ENCODE results near the gene GNPDA1.

Gene GNPDA1

DNA sequence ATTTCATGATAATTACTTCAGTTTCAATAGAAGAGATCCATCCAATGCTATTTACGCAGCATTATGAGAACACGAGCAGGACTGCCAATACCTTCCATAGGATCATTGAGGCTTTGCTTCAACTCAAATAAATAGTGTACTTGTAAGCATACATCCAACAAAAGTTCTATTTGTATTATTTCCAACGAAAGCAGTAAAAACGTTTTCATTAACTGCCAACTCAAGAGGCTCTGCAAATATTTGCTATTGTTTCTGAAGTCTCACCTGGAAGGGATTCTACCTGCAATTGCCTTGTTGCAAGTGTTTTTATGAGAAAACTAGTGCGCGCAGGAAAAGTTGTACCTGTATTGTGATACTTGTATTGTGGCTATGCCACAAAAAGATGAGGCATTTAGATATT is 11.0 kb upstream of the GNPDA1 start:
- no peak overlapping the region for H3K4me2 ChIP-seq (ENCODE audit: low read length, poor library complexity, severe bottlenecking)
- no peak overlapping the region for H2BK15ac ChIP-seq (ENCODE audit: low read depth, poor library complexity, severe bottlenecking)
- H2AK5ac ChIP-seq (ENCODE audit: low read length, severe bottlenecking) = no peak overlapping the region
- H3K4ac ChIP-seq (ENCODE audit: low read depth in 1 of 2, low read length in 2 of 2) = no peak overlapping the region
- DNase-seq = no peak
- no peaks in the 10 kb centered on the region for H3K36me3 ChIP-seq (ENCODE audit: control insufficient read depth in 1 of 2, insufficient read depth in 2 of 2, low read depth in 1 of 2, low read length in 2 of 2)
- no peak overlapping the region for H3K9ac ChIP-seq (ENCODE audit: low read length)
- H4K8ac ChIP-seq (ENCODE audit: low read length) = no peak overlapping the region
- no peak overlapping the region for H2BK5ac ChIP-seq (ENCODE audit: low read depth, low read length, poor library complexity, severe bottlenecking)
- H3K79me1 ChIP-seq (replicated peaks; ENCODE audit: low read length, poor library complexity, severe bottlenecking) = no peaks in the 10 kb centered on the region
- H3K23ac ChIP-seq (ENCODE audit: low read length in 2 of 2) = no peak overlapping the region
- H2BK12ac ChIP-seq (ENCODE audit: low read length in 2 of 2) = no peak overlapping the region
- H3K27ac ChIP-seq (ENCODE audit: low read length, poor library complexity, severe bottlenecking) = no peak overlapping the region
- H3K18ac ChIP-seq (ENCODE audit: low read depth in 1 of 2, low read length in 2 of 2) = no peak overlapping the region
- WGBS = 97% methylated on average over 6 of the region's 6 CpGs
- H3K14ac ChIP-seq (ENCODE audit: low read length in 2 of 2) = no peak overlapping the region
- H3K27me3 ChIP-seq (ENCODE audit: control insufficient read depth in 1 of 2, insufficient read depth in 1 of 2, low read length in 2 of 2) = no peaks in the 10 kb centered on the region
- no peak overlapping the region for H3K4me3 ChIP-seq (ENCODE audit: insufficient read depth in 1 of 2, low read depth in 1 of 2, low read length in 2 of 2)
- no peak overlapping the region for H2AFZ ChIP-seq (ENCODE audit: low read depth, low read length)
- H2BK120ac ChIP-seq (ENCODE audit: low read depth, low read length) = no peak overlapping the region
- no peak overlapping the region for H4K91ac ChIP-seq (ENCODE audit: low read length)
- H3K9me3 ChIP-seq (ENCODE audit: control insufficient read depth, low read length) = no peaks in the 10 kb centered on the region
- no peaks in the 10 kb centered on the region for H3K4me1 ChIP-seq (ENCODE audit: control insufficient read depth, insufficient read depth, low read depth, low read length)

DNA sequence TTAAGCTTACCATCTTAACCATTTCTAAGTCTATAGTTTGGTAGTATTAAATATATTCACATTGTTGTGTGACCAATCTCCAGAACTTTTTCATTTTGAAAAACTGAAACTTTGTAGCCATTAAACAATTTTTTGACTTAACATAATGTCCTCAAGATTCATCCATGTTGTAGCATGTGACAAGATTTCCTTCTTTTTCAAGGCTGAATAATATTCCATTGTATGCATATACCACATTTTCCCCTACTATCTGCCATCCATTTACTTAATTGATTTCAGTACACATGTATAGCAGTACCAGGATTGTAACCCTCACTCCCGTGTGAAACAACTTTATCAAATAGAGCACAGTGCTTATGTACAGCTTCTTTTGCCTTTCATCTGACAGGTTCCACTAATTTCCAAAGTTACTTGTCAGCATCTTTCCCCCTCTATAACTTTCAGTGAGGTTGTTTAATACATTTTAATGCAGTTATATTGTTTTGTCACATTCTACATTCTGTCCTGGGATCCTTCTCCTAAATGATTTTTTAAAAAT is 7.4 kb upstream of the GNPDA1 start:
- Histone ChIP-seq H3K23ac (ENCODE audit: low read length in 2 of 2) (no peak overlapping the region), H3K9me3 (ENCODE audit: control insufficient read depth, low read length) (no peaks in the 10 kb centered on the region), H3K4me3 (ENCODE audit: insufficient read depth in 1 of 2, low read depth in 1 of 2, low read length in 2 of 2) (no peak overlapping the region), H4K8ac (ENCODE audit: low read length) (no peak overlapping the region), H2BK15ac (ENCODE audit: low read depth, poor library complexity, severe bottlenecking) (no peak overlapping the region), H2BK120ac (ENCODE audit: low read depth, low read length) (no peak overlapping the region), H3K79me1 (replicated peaks; ENCODE audit: low read length, poor library complexity, severe bottlenecking) (no peaks in the 10 kb centered on the region), H3K4ac (ENCODE audit: low read depth in 1 of 2, low read length in 2 of 2) (no peak overlapping the region), H3K9ac (ENCODE audit: low read length) (no peak overlapping the region), H3K18ac (ENCODE audit: low read depth in 1 of 2, low read length in 2 of 2) (no peak overlapping the region), H3K36me3 (ENCODE audit: control insufficient read depth in 1 of 2, insufficient read depth in 2 of 2, low read depth in 1 of 2, low read length in 2 of 2) (no peaks in the 10 kb centered on the region), H4K91ac (ENCODE audit: low read length) (no peak overlapping the region), H3K27me3 (ENCODE audit: control insufficient read depth in 1 of 2, insufficient read depth in 1 of 2, low read length in 2 of 2) (no peaks in the 10 kb centered on the region), H2BK12ac (ENCODE audit: low read length in 2 of 2) (no peak overlapping the region), H2BK5ac (ENCODE audit: low read depth, low read length, poor library complexity, severe bottlenecking) (no peak overlapping the region), H3K14ac (ENCODE audit: low read length in 2 of 2) (no peak overlapping the region), H3K4me2 (ENCODE audit: low read length, poor library complexity, severe bottlenecking) (no peak overlapping the region), H3K27ac (ENCODE audit: low read length, poor library complexity, severe bottlenecking) (no peak overlapping the region), H2AFZ (ENCODE audit: low read depth, low read length) (no peak overlapping the region), H3K4me1 (ENCODE audit: control insufficient read depth, insufficient read depth, low read depth, low read length) (peaks cover 7% of the 10 kb centered on the region), H2AK5ac (ENCODE audit: low read length, severe bottlenecking) (no peak overlapping the region)
- DNase-seq = no peak
- WGBS = 92% methylated on average over 1 of the region's 1 CpG

DNA sequence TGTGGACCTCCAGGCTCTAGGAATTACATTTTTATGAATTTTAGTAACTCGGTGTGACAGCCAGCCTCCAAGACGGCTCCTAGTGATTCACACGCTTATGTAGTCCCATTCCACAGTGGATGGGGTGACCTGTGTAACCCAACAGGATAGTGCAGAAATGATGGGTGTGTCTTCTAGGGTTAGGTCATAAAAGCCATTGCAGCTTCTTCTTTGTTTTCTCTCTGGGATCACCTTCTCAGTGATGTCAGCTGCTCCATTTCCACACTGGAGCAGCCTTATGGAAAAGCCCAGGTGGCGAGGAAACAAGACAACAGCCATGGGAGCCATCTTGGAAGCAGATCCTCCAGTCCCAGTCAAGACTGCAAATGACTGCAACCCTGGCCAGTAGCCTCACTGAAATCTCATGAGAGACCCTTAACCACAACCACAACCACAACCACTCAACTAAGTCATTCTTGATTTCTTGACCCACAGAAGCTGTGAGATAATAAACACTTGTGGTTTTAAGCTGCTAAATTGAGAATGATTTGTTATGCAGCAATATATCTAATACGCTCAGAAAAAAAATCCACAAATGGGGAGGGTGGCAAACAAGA is 5.1 kb upstream of the GNPDA1 start:
- 69% methylated on average over 5 of the region's 5 CpGs for WGBS
- no peaks in the 10 kb centered on the region for H3K36me3 ChIP-seq (ENCODE audit: control insufficient read depth in 1 of 2, insufficient read depth in 2 of 2, low read depth in 1 of 2, low read length in 2 of 2)
- peaks cover 3% of the 10 kb centered on the region for H3K79me1 ChIP-seq (replicated peaks; ENCODE audit: low read length, poor library complexity, severe bottlenecking)
- H3K18ac ChIP-seq (ENCODE audit: low read depth in 1 of 2, low read length in 2 of 2) = no peak overlapping the region
- H2AFZ ChIP-seq (ENCODE audit: low read depth, low read length) = no peak overlapping the region
- no peaks in the 10 kb centered on the region for H3K27me3 ChIP-seq (ENCODE audit: control insufficient read depth in 1 of 2, insufficient read depth in 1 of 2, low read length in 2 of 2)
- H3K4me2 ChIP-seq (ENCODE audit: low read length, poor library complexity, severe bottlenecking) = no peak overlapping the region
- H2AK5ac ChIP-seq (ENCODE audit: low read length, severe bottlenecking) = no peak overlapping the region
- no peak overlapping the region for H3K4me3 ChIP-seq (ENCODE audit: insufficient read depth in 1 of 2, low read depth in 1 of 2, low read length in 2 of 2)
- no peak overlapping the region for H2BK12ac ChIP-seq (ENCODE audit: low read length in 2 of 2)
- H3K27ac ChIP-seq (ENCODE audit: low read length, poor library complexity, severe bottlenecking) = no peak overlapping the region
- no peak overlapping the region for H3K14ac ChIP-seq (ENCODE audit: low read length in 2 of 2)
- DNase-seq = peak; percentile 83
- H3K9ac ChIP-seq (ENCODE audit: low read length) = no peak overlapping the region
- H4K8ac ChIP-seq (ENCODE audit: low read length) = no peak overlapping the region
- H4K91ac ChIP-seq (ENCODE audit: low read length) = no peak overlapping the region
- H2BK5ac ChIP-seq (ENCODE audit: low read depth, low read length, poor library complexity, severe bottlenecking) = no peak overlapping the region
- H3K4ac ChIP-seq (ENCODE audit: low read depth in 1 of 2, low read length in 2 of 2) = no peak overlapping the region
- no peak overlapping the region for H2BK15ac ChIP-seq (ENCODE audit: low read depth, poor library complexity, severe bottlenecking)
- no peak overlapping the region for H3K23ac ChIP-seq (ENCODE audit: low read length in 2 of 2)
- H2BK120ac ChIP-seq (ENCODE audit: low read depth, low read length) = no peak overlapping the region
- H3K9me3 ChIP-seq (ENCODE audit: control insufficient read depth, low read length) = no peaks in the 10 kb centered on the region
- H3K4me1 ChIP-seq (ENCODE audit: control insufficient read depth, insufficient read depth, low read depth, low read length) = peaks cover 19% of the 10 kb centered on the region

DNA sequence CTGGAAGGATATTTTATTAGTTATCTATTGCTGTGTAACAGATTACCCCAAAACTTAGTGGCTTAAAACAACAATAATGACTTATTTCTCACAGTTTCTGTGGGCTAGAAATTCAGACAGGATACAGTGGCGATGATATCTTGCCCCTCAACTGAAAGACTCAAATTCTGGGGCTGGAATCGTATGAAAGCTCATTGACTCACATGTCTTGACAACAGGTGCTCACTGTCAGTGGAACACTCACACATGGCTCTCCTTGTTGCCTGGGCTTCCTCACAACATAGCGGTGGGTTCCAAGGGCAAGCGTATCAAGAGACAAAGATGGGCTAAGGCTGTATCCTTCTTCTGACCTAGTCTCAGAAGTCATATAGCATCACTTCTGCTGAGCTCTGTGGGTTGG is 3.7 kb upstream of the GNPDA1 start:
- Histone ChIP-seq H2AK5ac (ENCODE audit: low read length, severe bottlenecking) (peak overlapping the region; percentile 40), H2BK15ac (ENCODE audit: low read depth, poor library complexity, severe bottlenecking) (no peak overlapping the region), H2BK12ac (ENCODE audit: low read length in 2 of 2) (peak overlapping the region in 1 of 2 experiments; percentile 22), H3K9me3 (ENCODE audit: control insufficient read depth, low read length) (no peaks in the 10 kb centered on the region), H4K8ac (ENCODE audit: low read length) (no peak overlapping the region), H2BK5ac (ENCODE audit: low read depth, low read length, poor library complexity, severe bottlenecking) (no peak overlapping the region), H3K4ac (ENCODE audit: low read depth in 1 of 2, low read length in 2 of 2) (no peak overlapping the region), H3K4me3 (ENCODE audit: insufficient read depth in 1 of 2, low read depth in 1 of 2, low read length in 2 of 2) (no peak overlapping the region), H3K23ac (ENCODE audit: low read length in 2 of 2) (no peak overlapping the region), H3K9ac (ENCODE audit: low read length) (no peak overlapping the region), H3K27ac (ENCODE audit: low read length, poor library complexity, severe bottlenecking) (no peak overlapping the region), H3K14ac (ENCODE audit: low read length in 2 of 2) (no peak overlapping the region), H3K36me3 (ENCODE audit: control insufficient read depth in 1 of 2, insufficient read depth in 2 of 2, low read depth in 1 of 2, low read length in 2 of 2) (peaks cover 0 to 3% of the 10 kb centered on the region in 2 experiments), H2BK120ac (ENCODE audit: low read depth, low read length) (no peak overlapping the region), H3K4me2 (ENCODE audit: low read length, poor library complexity, severe bottlenecking) (no peak overlapping the region), H4K91ac (ENCODE audit: low read length) (no peak overlapping the region), H3K18ac (ENCODE audit: low read depth in 1 of 2, low read length in 2 of 2) (no peak overlapping the region), H2AFZ (ENCODE audit: low read depth, low read length) (no peak overlapping the region), H3K79me1 (replicated peaks; ENCODE audit: low read length, poor library complexity, severe bottlenecking) (peaks cover 8% of the 10 kb centered on the region), H3K4me1 (ENCODE audit: control insufficient read depth, insufficient read depth, low read depth, low read length) (peaks cover 25% of the 10 kb centered on the region), H3K27me3 (ENCODE audit: control insufficient read depth in 1 of 2, insufficient read depth in 1 of 2, low read length in 2 of 2) (no peaks in the 10 kb centered on the region)
- no peak for DNase-seq
- 90% methylated on average over 4 of the region's 4 CpGs for WGBS

Measured in mesenchymal stem cell (in vitro differentiated cells and primary cell).